ENCODE measurements around the gene SLC9C1.
A peak's percentile ranks its signal among the peaks of the same experiment; 100 is the strongest.

Gene SLC9C1

GRCh38 chr3:112293368-112294321 is at the start of gene SLC9C1:
Gene SLC9C1 (minus strand): TSS chr3:112294216. CDS start chr3:112286791, 7,425 bp downstream.
- DNase-seq, result no peak

GRCh38 chr3:112341386-112341785 is 47.4 kb upstream of the SLC9C1 start:
- DNase-seq, result no peak

GRCh38 chr3:112339609-112340008 is 45.6 kb upstream of the SLC9C1 start:
- no peak for DNase-seq

GRCh38 chr3:112339134-112339533 is 45.1 kb upstream of the SLC9C1 start:
- DNase-seq, result no peak

GRCh38 chr3:112338727-112339056 is 44.7 kb upstream of the SLC9C1 start:
- no peak for DNase-seq

- no peak for DNase-seq
These were observed 44.2 kb upstream of the SLC9C1 start for GRCh38 chr3:112338021-112338726.

- DNase-seq, result no peak
These were observed 41.4 kb upstream of the SLC9C1 start for GRCh38 chr3:112335434-112335781.

GRCh38 chr3:112334691-112335433 is 40.8 kb upstream of the SLC9C1 start:
- DNase-seq, result no peak

- DNase-seq, result no peak
These were observed 39.6 kb upstream of the SLC9C1 start for GRCh38 chr3:112333381-112334317.

- peak; percentile 75 for DNase-seq
These were observed 39.0 kb upstream of the SLC9C1 start, which contains the start of gene CD200 for GRCh38 chr3:112333002-112333380. Gene CD200 (plus strand): TSS chr3:112333156. CDS start chr3:112333213, 57 bp downstream.

GRCh38 chr3:112331851-112332250 is 37.8 kb upstream of the SLC9C1 start:
- DNase-seq, result no peak

GRCh38 chr3:112327371-112327951 is 33.4 kb upstream of the SLC9C1 start:
- no peak for DNase-seq

- DNase-seq, result no peak
These were observed 28.0 kb upstream of the SLC9C1 start for GRCh38 chr3:112321867-112322652.

- no peak for DNase-seq
These were observed 26.7 kb upstream of the SLC9C1 start for GRCh38 chr3:112320691-112321090.

GRCh38 chr3:112319516-112320276 is 25.7 kb upstream of the SLC9C1 start:
- no peak for DNase-seq

GRCh38 chr3:112315791-112316190 is 21.8 kb upstream of the SLC9C1 start:
- no peak for DNase-seq

GRCh38 chr3:112314649-112315048 is 20.6 kb upstream of the SLC9C1 start:
- no peak for DNase-seq

GRCh38 chr3:112308151-112308911 is 14.3 kb upstream of the SLC9C1 start:
- DNase-seq, result no peak

GRCh38 chr3:112307557-112307956 is 13.5 kb upstream of the SLC9C1 start:
- DNase-seq, result no peak

Data from stimulated activated CD8-positive, alpha-beta memory T cell treated with anti-CD3 and anti-CD28 coated beads, Interleukin-4, amount 100 ng/mL, for 48 hours (primary cell).